ENCODE results near the gene PPL. TPM values are rescaled to one million over a fixed set of nuclear protein-coding genes. Genes with fewer than 3 reads are reported as not detected.

The PPL gene
- polyA plus RNA-seq, 3 donors: 0.02 TPM; not detected in 2

- H3K36me3 Mint-ChIP-seq: no peaks in the 10 kb centered on the region
- no peak overlapping the region for H3K27ac Mint-ChIP-seq
- Histone ChIP-seq H4K20me1 (ENCODE audit: insufficient read depth, low read length) (no peaks in the 10 kb centered on the region), H3K27ac (ENCODE audit: low read depth in 1 of 2, low read length in 2 of 2) (no peak overlapping the region), H3K4me2 (replicated peaks; ENCODE audit: extremely low read depth, low read length, poor library complexity, severe bottlenecking) (no peak overlapping the region), H3K36me3 (replicated peaks in 1 of 2; ENCODE audit: control insufficient read depth in 1 of 2, insufficient read depth in 2 of 2, low read length in 2 of 2) (no peaks in the 10 kb centered on the region), H3K4me3 (replicated peaks in 1 of 3; ENCODE audit: low read depth in 2 of 3, low read length in 3 of 3) (no peak overlapping the region), H3K4me1 (ENCODE audit: control insufficient read depth in 1 of 2, insufficient read depth in 2 of 2, low read length in 2 of 2) (no peaks in the 10 kb centered on the region), H3K9me3 (replicated peaks in 1 of 2; ENCODE audit: control insufficient read depth in 1 of 2, insufficient read depth in 1 of 2, low read length in 2 of 2) (peaks cover 0 to under 1% of the 10 kb centered on the region in 2 donors), H3K79me2 (ENCODE audit: insufficient read depth, low read length) (no peaks in the 10 kb centered on the region), H3K27me3 (ENCODE audit: control insufficient read depth in 2 of 2, insufficient read depth in 2 of 2, low read length in 2 of 2) (no peaks in the 10 kb centered on the region), H2AFZ (ENCODE audit: insufficient read depth, low read depth, low read length, poor library complexity, severe bottlenecking) (no peak overlapping the region), H3K9ac (ENCODE audit: insufficient read depth, low read length, poor library complexity, severe bottlenecking) (no peak overlapping the region)
- WGBS (ENCODE audit: insufficient coverage): 84% methylated on average over 5 of the region's 5 CpGs
- no peak for DNase-seq
- no peak overlapping the region for H3K4me3 Mint-ChIP-seq
- TF ChIP-seq, protein P1, sequence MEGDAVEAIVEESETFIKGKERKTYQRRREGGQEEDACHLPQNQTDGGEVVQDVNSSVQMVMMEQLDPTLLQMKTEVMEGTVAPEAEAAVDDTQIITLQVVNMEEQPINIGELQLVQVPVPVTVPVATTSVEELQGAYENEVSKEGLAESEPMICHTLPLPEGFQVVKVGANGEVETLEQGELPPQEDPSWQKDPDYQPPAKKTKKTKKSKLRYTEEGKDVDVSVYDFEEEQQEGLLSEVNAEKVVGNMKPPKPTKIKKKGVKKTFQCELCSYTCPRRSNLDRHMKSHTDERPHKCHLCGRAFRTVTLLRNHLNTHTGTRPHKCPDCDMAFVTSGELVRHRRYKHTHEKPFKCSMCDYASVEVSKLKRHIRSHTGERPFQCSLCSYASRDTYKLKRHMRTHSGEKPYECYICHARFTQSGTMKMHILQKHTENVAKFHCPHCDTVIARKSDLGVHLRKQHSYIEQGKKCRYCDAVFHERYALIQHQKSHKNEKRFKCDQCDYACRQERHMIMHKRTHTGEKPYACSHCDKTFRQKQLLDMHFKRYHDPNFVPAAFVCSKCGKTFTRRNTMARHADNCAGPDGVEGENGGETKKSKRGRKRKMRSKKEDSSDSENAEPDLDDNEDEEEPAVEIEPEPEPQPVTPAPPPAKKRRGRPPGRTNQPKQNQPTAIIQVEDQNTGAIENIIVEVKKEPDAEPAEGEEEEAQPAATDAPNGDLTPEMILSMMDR (IDR thresholded peaks at IDR 0.05): no peak
- intact Hi-C loops (cut with micrococcal nuclease): no loop called here
- H3K27me3 Mint-ChIP-seq (ENCODE audit: low read depth in 3 of 3): peaks cover 11 to 27% (median 15%) of the 10 kb centered on the region in 3 donors
- H3K4me1 Mint-ChIP-seq: no peaks in the 10 kb centered on the region
- peaks cover 1 to 6% (median 3%) of the 10 kb centered on the region in 7 donors for H3K9me3 Mint-ChIP-seq
Observed at GRCh38 chr16:4920826-4921225, 16.1 kb downstream of the PPL start.

DNA sequence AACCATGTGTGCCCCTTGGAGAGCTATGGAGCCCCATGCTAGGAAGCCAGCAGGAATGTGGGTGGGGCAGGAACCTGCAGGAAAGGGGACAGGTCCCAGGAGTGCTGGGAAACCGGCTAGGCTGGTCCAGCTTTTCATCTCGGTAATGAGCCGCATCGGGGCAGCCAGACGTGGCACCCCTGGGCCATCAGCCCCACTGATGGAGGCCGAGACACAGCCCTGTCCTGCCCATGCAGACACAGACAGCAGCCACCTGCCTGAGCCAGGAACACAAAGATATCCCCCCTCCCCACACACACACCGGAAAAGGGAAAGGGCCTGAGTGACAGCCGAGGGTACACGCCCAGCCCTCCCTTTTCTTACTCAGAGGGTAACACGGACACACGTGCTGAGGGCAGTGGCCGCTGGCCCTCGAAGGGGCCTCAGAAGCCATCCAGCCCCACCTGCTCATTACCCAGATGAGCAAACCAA lies 18.1 kb downstream of the PPL start:
- Histone ChIP-seq H3K4me2 (replicated peaks; ENCODE audit: extremely low read depth, low read length, poor library complexity, severe bottlenecking) (no peak overlapping the region), H3K36me3 (replicated peaks in 1 of 2; ENCODE audit: control insufficient read depth in 1 of 2, insufficient read depth in 2 of 2, low read length in 2 of 2) (no peaks in the 10 kb centered on the region), H3K27ac (ENCODE audit: low read depth in 1 of 2, low read length in 2 of 2) (no peak overlapping the region), H3K27me3 (ENCODE audit: control insufficient read depth in 2 of 2, insufficient read depth in 2 of 2, low read length in 2 of 2) (no peaks in the 10 kb centered on the region), H4K20me1 (ENCODE audit: insufficient read depth, low read length) (no peaks in the 10 kb centered on the region), H2AFZ (ENCODE audit: insufficient read depth, low read depth, low read length, poor library complexity, severe bottlenecking) (no peak overlapping the region), H3K4me3 (replicated peaks in 1 of 3; ENCODE audit: low read depth in 2 of 3, low read length in 3 of 3) (no peak overlapping the region), H3K79me2 (ENCODE audit: insufficient read depth, low read length) (no peaks in the 10 kb centered on the region), H3K4me1 (ENCODE audit: control insufficient read depth in 1 of 2, insufficient read depth in 2 of 2, low read length in 2 of 2) (no peaks in the 10 kb centered on the region), H3K9ac (ENCODE audit: insufficient read depth, low read length, poor library complexity, severe bottlenecking) (no peak overlapping the region), H3K9me3 (replicated peaks in 1 of 2; ENCODE audit: control insufficient read depth in 1 of 2, insufficient read depth in 1 of 2, low read length in 2 of 2) (no peaks in the 10 kb centered on the region)
- Mint-ChIP-seq H3K9me3 (no peaks in the 10 kb centered on the region), H3K4me1 (no peaks in the 10 kb centered on the region), H3K27me3 (ENCODE audit: low read depth in 3 of 3) (peaks cover 7 to 20% (median 13%) of the 10 kb centered on the region in 3 donors), H3K4me3 (no peak overlapping the region), H3K27ac (peak overlapping the region in 1 of 7 donors; percentile 6), H3K36me3 (no peaks in the 10 kb centered on the region)
- no peak for DNase-seq
- TF ChIP-seq, protein P1 (IDR thresholded peaks at IDR 0.05): no peak
- 89% methylated on average over 6 of the region's 13 CpGs for WGBS (ENCODE audit: insufficient coverage)
- intact Hi-C loops (cut with micrococcal nuclease): no loop called here
